ENCODE results near the gene RELT.

RELT gene

DNA sequence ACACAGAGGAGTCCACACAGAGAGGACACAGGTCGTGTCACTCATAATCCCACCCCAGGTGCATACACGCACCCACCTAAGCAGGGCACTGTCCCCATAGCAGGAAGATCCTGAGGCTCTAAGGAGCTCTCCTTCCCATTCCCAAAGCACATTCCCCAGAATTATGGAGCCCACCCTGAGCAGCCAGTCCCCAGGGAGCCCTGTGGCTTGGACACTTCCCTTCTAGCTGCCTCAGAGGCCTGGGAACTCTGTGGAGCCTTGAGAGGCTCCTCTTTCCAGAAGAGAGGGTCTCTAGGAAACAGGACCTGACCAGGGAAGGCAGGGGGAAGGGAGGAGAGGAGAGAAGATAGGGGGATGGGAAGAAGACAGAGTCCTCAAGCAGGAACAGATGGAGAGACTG is 38.4 kb upstream of the RELT start:
- Histone ChIP-seq H3K79me2 (ENCODE audit: insufficient read depth, low read length) (no peaks in the 10 kb centered on the region), H3K36me3 (ENCODE audit: insufficient read depth, low read length) (no peaks in the 10 kb centered on the region), H4K20me1 (ENCODE audit: insufficient read depth, low read length) (no peaks in the 10 kb centered on the region), H3K4me3 (ENCODE audit: low read depth, low read length, poor library complexity, severe bottlenecking) (no peak overlapping the region), H3K9me2 (ENCODE audit: low read depth, low read length) (no peaks in the 10 kb centered on the region), H3K4me2 (ENCODE audit: low read length) (no peak overlapping the region), H3K27ac (ENCODE audit: low read depth, low read length, poor library complexity, severe bottlenecking) (no peak overlapping the region), H3K27me3 (ENCODE audit: insufficient read depth, low read length) (no peaks in the 10 kb centered on the region), H2AFZ (ENCODE audit: low read length) (no peak overlapping the region), H3F3A (ENCODE audit: insufficient read depth, low read length) (no peaks in the 10 kb centered on the region), H3K9ac (ENCODE audit: low read length) (no peak overlapping the region), H3K9me3 (ENCODE audit: low read length) (no peaks in the 10 kb centered on the region), H3K4me1 (ENCODE audit: insufficient read depth, low read length, severe bottlenecking) (no peaks in the 10 kb centered on the region)
- TF ChIP-seq EZH2 (IDR thresholded peaks at IDR 0.05; ENCODE audit: borderline replicate concordance, low read length) = no peak
- TF ChIP-seq, protein P1, sequence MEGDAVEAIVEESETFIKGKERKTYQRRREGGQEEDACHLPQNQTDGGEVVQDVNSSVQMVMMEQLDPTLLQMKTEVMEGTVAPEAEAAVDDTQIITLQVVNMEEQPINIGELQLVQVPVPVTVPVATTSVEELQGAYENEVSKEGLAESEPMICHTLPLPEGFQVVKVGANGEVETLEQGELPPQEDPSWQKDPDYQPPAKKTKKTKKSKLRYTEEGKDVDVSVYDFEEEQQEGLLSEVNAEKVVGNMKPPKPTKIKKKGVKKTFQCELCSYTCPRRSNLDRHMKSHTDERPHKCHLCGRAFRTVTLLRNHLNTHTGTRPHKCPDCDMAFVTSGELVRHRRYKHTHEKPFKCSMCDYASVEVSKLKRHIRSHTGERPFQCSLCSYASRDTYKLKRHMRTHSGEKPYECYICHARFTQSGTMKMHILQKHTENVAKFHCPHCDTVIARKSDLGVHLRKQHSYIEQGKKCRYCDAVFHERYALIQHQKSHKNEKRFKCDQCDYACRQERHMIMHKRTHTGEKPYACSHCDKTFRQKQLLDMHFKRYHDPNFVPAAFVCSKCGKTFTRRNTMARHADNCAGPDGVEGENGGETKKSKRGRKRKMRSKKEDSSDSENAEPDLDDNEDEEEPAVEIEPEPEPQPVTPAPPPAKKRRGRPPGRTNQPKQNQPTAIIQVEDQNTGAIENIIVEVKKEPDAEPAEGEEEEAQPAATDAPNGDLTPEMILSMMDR (IDR thresholded peaks at IDR 0.05; ENCODE audit: low read length) = no peak

GRCh38 chr11:73338279-73338678 is 37.9 kb upstream of the RELT start:
- Histone ChIP-seq H3K36me3 (ENCODE audit: insufficient read depth, low read length) (no peaks in the 10 kb centered on the region), H3K27me3 (ENCODE audit: insufficient read depth, low read length) (no peaks in the 10 kb centered on the region), H3K4me2 (ENCODE audit: low read length) (no peak overlapping the region), H3K9ac (ENCODE audit: low read length) (no peak overlapping the region), H3K79me2 (ENCODE audit: insufficient read depth, low read length) (no peaks in the 10 kb centered on the region), H3K9me2 (ENCODE audit: low read depth, low read length) (no peaks in the 10 kb centered on the region), H3K4me1 (ENCODE audit: insufficient read depth, low read length, severe bottlenecking) (no peaks in the 10 kb centered on the region), H3K27ac (ENCODE audit: low read depth, low read length, poor library complexity, severe bottlenecking) (no peak overlapping the region), H3F3A (ENCODE audit: insufficient read depth, low read length) (no peaks in the 10 kb centered on the region), H3K4me3 (ENCODE audit: low read depth, low read length, poor library complexity, severe bottlenecking) (no peak overlapping the region), H3K9me3 (ENCODE audit: low read length) (no peaks in the 10 kb centered on the region), H2AFZ (ENCODE audit: low read length) (no peak overlapping the region), H4K20me1 (ENCODE audit: insufficient read depth, low read length) (no peaks in the 10 kb centered on the region)
- TF ChIP-seq, protein P1 (IDR thresholded peaks at IDR 0.05; ENCODE audit: low read length) = no peak
- TF ChIP-seq EZH2 (IDR thresholded peaks at IDR 0.05; ENCODE audit: borderline replicate concordance, low read length) = no peak

GRCh38 chr11:73340164-73340563 is 36.0 kb upstream of the RELT start:
- no peak overlapping the region for H3K27ac ChIP-seq (ENCODE audit: low read depth, low read length, poor library complexity, severe bottlenecking)
- H2AFZ ChIP-seq (ENCODE audit: low read length) = no peak overlapping the region
- H3K4me1 ChIP-seq (ENCODE audit: insufficient read depth, low read length, severe bottlenecking) = no peaks in the 10 kb centered on the region
- H4K20me1 ChIP-seq (ENCODE audit: insufficient read depth, low read length) = no peaks in the 10 kb centered on the region
- H3K4me3 ChIP-seq (ENCODE audit: low read depth, low read length, poor library complexity, severe bottlenecking) = no peak overlapping the region
- H3K9me2 ChIP-seq (ENCODE audit: low read depth, low read length) = no peaks in the 10 kb centered on the region
- no peak overlapping the region for H3K9ac ChIP-seq (ENCODE audit: low read length)
- H3F3A ChIP-seq (ENCODE audit: insufficient read depth, low read length) = no peaks in the 10 kb centered on the region
- H3K9me3 ChIP-seq (ENCODE audit: low read length) = no peaks in the 10 kb centered on the region
- no peaks in the 10 kb centered on the region for H3K79me2 ChIP-seq (ENCODE audit: insufficient read depth, low read length)
- no peaks in the 10 kb centered on the region; the same call in 1 of the 2 replicates for H3K27me3 ChIP-seq (ENCODE audit: insufficient read depth, low read length)
- no peak for TF ChIP-seq EZH2 (IDR thresholded peaks at IDR 0.05; ENCODE audit: borderline replicate concordance, low read length)
- TF ChIP-seq, protein P1 (IDR thresholded peaks at IDR 0.05; ENCODE audit: low read length) = no peak
- H3K4me2 ChIP-seq (ENCODE audit: low read length) = no peak overlapping the region
- no peaks in the 10 kb centered on the region for H3K36me3 ChIP-seq (ENCODE audit: insufficient read depth, low read length)
